GM19395 (cell line): ENCODE data around the gene HIKESHI.

Experiments used
- ATAC-seq: cut with Tn5 transposase; IDR thresholded peaks from one replicate; pipeline ENCODE4 v1.9.1; 2021; ENCODE audit warnings: mild to moderate bottlenecking, moderate library complexity; ENCODE audit not compliant: unreplicated experiment

Gene HIKESHI

GRCh38 chr11:86374069-86374468 is 72.0 kb downstream of the HIKESHI start:
- no peak for ATAC-seq

- ATAC-seq: no peak
Measured at GRCh38 chr11:86374586-86374985, 72.5 kb downstream of the HIKESHI start, which contains the start of gene CCDC81. CCDC81 (plus strand) TSS chr11:86374887; CDS start chr11:86375164, 277 bp downstream.

GRCh38 chr11:86377972-86378371 is 75.9 kb downstream of the HIKESHI start:
- no peak for ATAC-seq

- no peak for ATAC-seq
Measured at GRCh38 chr11:86380295-86381059, 78.4 kb downstream of the HIKESHI start.

- ATAC-seq: no peak
Measured at GRCh38 chr11:86383041-86383955, 81.3 kb downstream of the HIKESHI start.

- ATAC-seq: no peak
Measured at GRCh38 chr11:86386283-86386682, 84.2 kb downstream of the HIKESHI start.

GRCh38 chr11:86386746-86387145 is 84.7 kb downstream of the HIKESHI start:
- ATAC-seq: no peak

GRCh38 chr11:86388198-86388597 is 86.2 kb downstream of the HIKESHI start:
- no peak for ATAC-seq

- no peak for ATAC-seq
Measured at GRCh38 chr11:86390487-86390886, 88.4 kb downstream of the HIKESHI start.

GRCh38 chr11:86395061-86395551 is 93.1 kb downstream of the HIKESHI start:
- ATAC-seq: no peak
